ENCODE measurements around the gene TP53RK.

TP53RK gene

DNA sequence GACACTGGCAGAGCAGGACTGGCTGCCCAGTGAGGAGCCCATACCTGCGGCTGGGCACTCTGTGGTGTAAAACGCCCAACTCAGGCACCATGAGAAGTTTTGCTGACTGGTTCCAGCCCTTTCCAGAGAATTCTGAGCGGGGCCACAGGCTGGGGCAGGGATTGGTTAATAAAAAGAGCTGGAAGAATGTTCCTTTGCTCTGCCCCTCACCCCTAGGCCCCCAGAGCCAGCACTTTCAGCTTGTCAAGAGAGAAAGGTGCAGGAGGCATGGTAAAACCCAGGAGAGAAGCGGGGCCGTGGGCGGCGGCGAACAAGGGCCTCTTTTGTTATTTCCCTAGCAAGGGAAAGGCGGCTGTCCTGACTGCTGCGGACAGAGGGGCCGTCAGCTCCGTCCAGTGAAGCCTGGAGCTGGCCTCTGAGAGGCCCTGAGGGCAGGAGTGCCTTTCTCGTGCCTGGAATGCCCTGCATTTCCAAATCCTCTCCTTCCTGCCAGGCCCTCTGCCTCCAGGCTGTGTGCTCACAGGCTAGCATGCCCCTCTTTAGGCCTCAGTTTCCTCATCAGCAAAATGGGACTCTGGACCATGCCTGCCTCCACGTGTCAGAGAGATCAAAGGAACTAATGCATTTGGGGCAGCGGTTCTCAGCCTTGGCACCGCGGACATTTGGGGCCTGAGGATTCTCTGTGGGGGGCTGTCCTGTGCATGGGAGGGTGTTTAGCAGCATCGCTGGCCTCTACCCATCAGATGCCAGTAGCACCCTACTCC, 50.9 kb downstream of the TP53RK start:
- no peak for DNase-seq (ENCODE audit: low read depth in 2 of 2)

DNA sequence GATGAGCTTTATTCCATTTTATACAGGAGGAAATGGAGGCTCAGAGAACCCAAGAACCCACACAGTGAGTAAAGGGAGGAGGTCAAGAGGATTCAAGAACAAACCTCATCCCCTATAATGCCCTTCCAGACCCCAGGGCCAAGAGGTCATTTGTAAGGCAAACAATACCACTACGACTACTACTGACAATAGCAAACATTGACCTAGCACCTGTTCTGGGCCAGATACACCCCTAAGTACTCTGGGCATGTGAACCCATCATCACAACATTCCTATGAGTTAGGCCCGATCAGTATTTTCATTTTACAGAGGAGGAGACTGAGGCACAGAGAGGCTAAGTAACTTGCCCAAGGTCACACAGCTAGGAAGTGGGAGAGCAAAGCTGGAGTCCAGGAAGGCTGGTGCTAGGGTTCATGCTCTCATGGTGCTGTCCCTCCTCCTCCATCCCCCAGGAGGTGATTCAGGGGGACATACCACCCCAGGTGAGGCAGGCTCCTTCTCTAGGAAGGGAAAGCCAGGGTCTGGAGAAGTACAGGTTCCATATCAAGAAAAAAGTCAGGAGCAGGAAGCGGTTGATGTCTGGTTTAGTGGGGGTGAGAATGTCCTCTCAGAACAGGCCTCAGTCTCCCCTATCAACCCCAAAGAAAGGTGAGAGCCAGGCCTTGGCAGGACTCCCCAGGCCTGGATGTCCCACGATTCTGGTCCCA, 51.7 kb downstream of the TP53RK start:
- DNase-seq (ENCODE audit: low read depth in 2 of 2), result no peak

DNA sequence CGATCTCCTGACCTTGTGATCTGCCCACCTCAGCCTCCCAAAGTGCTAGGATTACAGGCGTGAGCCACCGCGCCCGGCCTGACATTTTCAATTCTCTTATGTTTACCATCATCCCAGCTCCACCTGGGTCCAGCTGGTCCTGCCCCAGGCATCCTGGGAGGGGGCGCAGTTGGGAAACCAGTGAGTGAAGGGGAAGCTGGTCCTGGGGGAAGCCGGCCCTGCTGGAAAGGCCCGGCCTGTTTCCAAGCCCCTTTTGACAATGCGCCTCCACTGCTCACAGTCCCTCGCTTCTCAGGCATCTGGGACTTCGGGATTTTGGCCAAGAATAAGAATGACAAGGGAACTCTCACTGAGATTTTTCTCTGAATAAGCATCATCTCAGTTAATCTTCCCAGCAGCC, 52.2 kb downstream of the TP53RK start:
- DNase-seq (ENCODE audit: low read depth in 2 of 2), result no peak

DNA sequence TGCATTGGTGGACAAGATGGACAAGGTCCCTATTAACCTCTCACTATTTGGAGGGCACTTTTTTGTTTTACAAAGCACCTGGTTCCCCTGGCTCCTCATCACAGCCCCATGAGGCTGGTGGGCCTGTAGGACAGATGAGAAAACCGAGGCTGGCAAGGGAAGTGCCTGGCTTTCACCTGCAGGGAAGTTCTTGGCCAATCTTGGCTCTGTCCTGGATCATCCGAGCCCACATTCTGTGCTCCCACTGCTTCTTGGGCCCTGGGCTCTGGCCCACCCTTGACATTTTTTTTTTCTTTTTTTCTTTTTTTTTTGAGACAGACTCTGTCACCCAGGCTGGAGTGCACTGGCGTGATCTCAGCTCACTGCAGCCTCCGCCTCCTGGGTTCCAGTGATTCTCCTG, 52.7 kb downstream of the TP53RK start:
- no peak for DNase-seq (ENCODE audit: low read depth in 2 of 2)

DNA sequence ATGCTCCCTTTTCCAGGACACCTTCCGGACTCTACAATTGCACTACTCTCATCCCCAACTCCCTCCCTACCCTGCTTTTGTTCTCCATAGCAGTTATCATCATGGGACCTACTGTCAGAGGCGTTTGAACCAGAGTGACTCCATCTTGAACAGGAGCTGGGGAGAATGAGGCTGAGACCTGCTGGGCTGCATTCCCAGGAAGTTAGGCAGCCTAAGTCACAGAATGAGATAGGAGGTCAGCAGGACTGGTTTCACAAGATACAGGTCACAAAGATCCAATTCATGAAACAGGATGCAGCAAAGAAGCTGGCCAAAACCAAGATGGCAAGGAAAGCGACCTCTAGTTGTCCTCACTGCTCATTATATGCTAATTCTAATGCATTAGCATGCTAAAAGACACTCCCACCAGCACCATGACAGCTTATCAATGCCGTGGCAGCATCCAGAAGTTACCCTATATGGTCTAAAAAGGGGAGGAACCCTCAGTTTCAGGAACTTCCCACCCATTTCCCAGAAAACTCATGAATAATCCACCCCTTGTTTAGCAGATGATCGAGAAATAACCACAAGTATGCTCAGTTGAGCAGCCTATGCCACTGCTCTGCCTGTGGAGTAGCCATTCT, 53.6 kb downstream of the TP53RK start:
- DNase-seq (ENCODE audit: low read depth in 2 of 2), result no peak

DNA sequence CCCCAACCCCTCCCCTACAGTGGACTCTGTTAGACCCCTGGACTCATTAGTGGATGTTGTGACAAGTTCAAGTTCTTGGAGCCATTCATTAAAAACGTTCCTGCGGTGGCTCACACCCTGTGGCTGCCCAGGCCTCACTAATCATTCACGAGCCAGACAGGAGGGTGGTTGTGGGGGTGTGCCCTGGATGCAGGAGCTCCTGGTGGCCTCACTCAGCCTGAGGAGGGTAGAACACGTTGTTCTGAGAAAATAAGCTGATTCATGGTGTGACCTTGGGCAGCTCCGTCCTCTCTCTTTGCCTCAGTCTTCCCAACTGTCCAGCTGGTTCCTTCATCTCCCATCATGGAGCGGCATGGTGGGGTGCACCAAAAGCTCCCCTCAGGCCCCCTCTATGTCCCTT, 54.7 kb downstream of the TP53RK start:
- no peak for DNase-seq (ENCODE audit: low read depth in 2 of 2)
